COLO668 (cell line): ENCODE results near the gene APOL1.
"Not testable (repeated sequence)": the region's sequence is repeated elsewhere in the genome, so short reads cannot be mapped to it uniquely, and the experiment has no call there.

Experiments
- DNase-seq: peaks from one replicate; lab custom pipeline; 2025; ENCODE audit not compliant: unreplicated experiment; lab: John Stamatoyannopoulos, UW

Gene APOL1

GRCh38 chr22:36244522-36245391 is 8.2 kb upstream of the APOL1 start:
- no peak for DNase-seq

DNA sequence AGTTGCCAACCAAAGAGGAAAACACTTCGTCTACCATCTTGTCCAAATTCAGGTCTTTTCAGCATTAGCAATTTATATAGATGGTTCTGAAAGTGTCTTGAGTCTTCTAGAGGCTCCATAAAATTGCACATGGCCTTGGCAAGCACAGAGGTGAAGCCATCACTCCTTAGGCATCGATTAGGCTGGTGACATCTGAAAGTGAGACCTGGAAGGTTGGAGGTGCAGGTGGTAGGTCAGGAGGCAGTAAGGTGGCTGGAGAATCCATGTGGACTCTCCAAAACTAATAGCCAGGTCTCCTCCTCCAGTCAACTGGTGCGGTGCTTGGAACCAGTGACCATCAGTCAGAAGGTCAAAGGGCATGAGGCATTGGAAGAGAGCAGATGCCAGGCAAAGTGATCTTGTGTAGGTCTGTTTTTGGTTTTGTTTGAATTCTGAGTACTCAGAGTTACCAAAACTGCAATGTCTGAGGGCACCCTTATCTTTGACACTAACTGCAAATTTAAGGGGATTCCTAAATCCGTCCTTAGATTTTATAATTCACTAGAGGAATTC is 7.1 kb upstream of the APOL1 start:
- no peak for DNase-seq

DNA sequence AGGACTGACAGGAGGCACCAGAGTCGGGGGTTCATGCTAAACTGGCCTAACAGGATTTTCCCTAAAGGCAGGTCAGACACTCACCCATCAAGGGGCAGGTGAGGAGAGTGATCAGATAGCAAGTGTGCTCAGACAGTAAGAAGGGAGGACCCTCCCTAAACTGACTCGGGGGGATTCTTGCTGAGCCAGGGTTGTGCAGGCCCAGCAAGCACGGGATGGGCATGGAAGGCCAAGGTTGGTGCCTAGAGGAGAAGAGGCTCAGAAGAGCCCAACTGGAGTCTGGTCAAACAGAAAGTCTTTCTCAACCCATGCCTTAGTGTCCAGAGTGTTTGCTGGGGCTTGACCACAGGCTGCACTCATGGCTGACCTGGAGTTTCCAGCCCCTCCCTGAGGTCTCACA is 6.2 kb upstream of the APOL1 start:
- no peak for DNase-seq

- DNase-seq: no peak
Measured at GRCh38 chr22:36247955-36248354, 5.0 kb upstream of the APOL1 start.

GRCh38 chr22:36249160-36249559 is 3.8 kb upstream of the APOL1 start:
- no peak for DNase-seq

DNA sequence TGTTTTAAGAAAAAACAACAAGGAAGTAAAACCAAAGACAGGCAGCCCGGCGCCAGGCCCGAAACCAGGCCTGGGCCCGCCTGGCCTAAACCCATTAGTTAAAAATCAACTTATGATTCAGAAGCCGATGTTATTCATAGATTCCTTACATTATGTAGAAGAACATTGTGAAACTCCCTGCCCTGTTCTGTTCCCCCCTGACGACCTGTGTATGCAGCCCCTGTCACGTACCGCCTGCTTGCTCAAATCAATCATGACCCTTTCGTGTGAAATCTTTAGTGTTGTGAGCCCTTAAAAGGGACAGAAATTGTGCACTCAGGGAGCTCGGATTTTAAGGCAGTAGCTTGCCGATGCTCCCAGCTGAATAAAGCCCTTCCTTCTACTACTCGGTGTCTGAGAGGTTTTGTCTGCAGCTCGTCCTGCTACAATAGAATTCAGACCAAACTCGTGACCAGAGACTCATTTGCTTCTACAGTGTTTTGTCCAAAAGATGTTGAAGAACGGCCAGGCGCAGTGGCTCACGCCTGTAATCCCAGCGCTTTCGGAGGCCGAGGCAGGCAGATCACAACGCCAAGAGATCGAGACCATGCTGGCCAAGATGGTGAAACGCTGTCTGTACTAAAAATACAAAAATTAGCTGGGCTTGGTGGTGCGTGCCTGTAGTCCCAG is 2.5 kb upstream of the APOL1 start:
- not testable (repeated sequence) for DNase-seq

- DNase-seq: not testable (repeated sequence)
Measured at GRCh38 chr22:36251979-36252608, 839 bp upstream of the APOL1 start.

- no peak for DNase-seq
Measured at GRCh38 chr22:36253523-36254490, 874 bp downstream of the APOL1 start.

GRCh38 chr22:36255572-36255971 is 2.6 kb downstream of the APOL1 start:
- DNase-seq: not testable (repeated sequence)

GRCh38 chr22:36256478-36256877 is 3.5 kb downstream of the APOL1 start:
- no peak for DNase-seq

DNA sequence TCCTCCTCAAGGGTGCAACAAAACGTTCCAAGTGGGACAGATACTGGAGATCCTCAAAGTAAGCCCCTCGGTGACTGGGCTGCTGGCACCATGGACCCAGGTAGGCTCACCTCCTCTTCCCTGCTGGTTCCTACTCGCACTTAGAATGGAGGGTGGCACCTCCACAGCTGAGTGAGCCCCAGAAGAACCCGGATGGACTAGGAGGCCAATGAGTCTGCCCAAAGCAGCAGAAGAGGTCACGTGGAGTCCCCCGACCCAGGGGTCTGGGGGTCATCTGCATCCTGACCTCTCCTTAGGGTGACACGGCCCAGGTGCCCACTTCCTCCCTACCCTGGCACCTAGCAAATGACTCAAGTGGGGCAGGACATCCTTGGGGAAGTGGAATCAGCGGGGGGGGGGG is 4.4 kb downstream of the APOL1 start:
- no peak for DNase-seq

GRCh38 chr22:36257948-36258670 is 5.2 kb downstream of the APOL1 start:
- no peak for DNase-seq

GRCh38 chr22:36258701-36259614 is 6.0 kb downstream of the APOL1 start:
- no peak for DNase-seq

DNA sequence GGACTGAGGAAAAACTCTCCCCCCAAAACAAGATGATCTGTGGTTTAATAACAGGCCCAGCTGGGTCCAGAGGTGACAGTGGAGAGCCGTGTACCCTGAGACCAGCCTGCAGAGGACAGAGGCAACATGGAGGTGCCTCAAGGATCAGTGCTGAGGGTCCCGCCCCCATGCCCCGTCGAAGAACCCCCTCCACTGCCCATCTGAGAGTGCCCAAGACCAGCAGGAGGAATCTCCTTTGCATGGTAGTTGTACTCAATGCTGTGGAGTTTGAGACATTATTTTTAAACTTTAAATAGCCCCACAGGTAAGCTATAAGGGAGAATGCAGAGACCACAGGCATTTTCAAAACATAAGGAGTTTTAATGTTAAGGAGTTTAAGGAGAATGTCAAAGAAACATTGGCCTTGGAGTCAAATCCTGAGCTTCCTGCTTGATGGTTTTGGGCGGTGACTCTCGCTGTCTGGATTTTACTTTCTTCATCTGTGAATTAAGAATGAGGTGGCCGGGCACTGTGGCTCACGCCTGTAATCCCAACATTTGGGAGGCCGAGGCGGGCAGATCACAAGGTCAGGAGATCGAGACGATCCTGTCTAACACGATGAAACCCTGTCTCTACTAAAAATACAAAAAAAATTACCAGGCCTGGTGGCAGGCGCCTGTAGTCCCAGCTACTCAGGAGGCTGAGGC is 6.8 kb downstream of the APOL1 start:
- no peak for DNase-seq

- not testable (repeated sequence) for DNase-seq
Measured at GRCh38 chr22:36261675-36262074, 8.7 kb downstream of the APOL1 start.

GRCh38 chr22:36262307-36262706 is 9.4 kb downstream of the APOL1 start:
- DNase-seq: not testable (repeated sequence)

- not testable (repeated sequence) for DNase-seq
Measured at GRCh38 chr22:36263216-36263673, 10.3 kb downstream of the APOL1 start.
